Measurements from ENCODE around the gene LRRN2. TPM values are rescaled to one million over a fixed set of nuclear protein-coding genes. Genes with fewer than 3 reads are reported as not detected.

LRRN2 gene
- total and polyA plus RNA-seq, 9 of the 15 experiments (the other 6 are each of a cell fraction or from before 2014, with no cell fraction given) = 0.05 TPM; not detected in 8

DNA sequence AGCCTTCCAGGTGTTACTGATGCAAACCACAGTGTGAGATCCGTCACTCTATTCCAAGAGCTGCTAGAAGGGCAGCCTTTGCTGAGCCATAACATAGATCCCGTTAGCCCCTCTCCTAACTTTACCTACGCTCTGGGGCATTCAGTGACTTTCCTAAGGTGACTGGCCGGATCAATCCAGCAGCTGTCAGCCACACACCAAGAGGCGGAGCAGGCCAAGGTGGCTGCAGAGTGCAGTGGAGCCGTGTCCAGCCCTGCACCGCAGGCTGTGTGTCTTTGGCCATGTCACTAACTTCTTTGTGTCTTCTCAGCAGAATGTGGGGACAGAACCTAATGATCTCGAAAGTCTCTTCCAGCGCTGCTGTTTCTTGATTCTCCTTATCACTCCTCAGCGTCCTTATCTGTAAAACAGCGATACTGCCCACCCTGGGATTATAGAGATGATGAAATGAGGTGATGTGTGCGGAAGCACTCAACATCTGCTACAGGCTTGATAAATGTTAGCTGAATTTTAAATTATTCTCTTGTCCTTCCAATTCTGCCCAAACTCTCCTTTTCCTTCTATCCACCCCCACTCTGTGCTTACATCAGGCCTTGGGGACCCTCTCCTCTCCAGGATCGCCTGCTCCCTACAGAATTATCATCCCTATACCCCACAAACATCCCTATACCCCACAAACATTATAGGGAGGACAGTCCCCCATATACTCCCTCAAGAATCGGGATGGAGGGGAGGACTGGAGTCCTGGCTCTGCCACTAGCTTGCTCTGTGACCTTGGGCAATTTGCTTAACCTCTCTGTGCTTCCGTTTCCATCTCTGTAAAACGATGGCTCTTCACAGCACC is 25.8 kb upstream of the LRRN2 start (continued):
- TF ChIP-seq BHLHE40 (IDR thresholded peaks at IDR 0.05; ENCODE audit: low read length) (0 out of 2 replicates have a peak, but pooled peaks have one; percentile 15), ZNF12 (CRISPR knock-in tag; IDR thresholded peaks at IDR 0.05) (no peak), PML (IDR thresholded peaks at IDR 0.05; ENCODE audit: low read length) (peak; percentile 98), POLR2A (conservative IDR thresholded peaks at IDR 0.05) (no peak; the same call in 1 of the 2 replicates), RFX5 (IDR thresholded peaks at IDR 0.05; ENCODE audit: low read depth, low read length) (no peak), ZNF165 (CRISPR knock-in tag; IDR thresholded peaks at IDR 0.05; ENCODE audit: borderline replicate concordance) (no peak), ZNF282 (CRISPR knock-in tag; IDR thresholded peaks at IDR 0.05) (no peak), C11orf30 (IDR thresholded peaks at IDR 0.05; ENCODE audit: low read depth) (peak; percentile 94), GABPB2 (CRISPR knock-in tag; conservative IDR thresholded peaks at IDR 0.05) (no peak), FOXJ3 (CRISPR knock-in tag; IDR thresholded peaks at IDR 0.05) (no peak; the same call in 1 of the 2 replicates), ESRRB (CRISPR knock-in tag; IDR thresholded peaks at IDR 0.05; ENCODE audit: borderline replicate concordance) (no peak), ZNF24 (IDR thresholded peaks at IDR 0.05) (peak; percentile 84), KAT8 (IDR thresholded peaks at IDR 0.05; ENCODE audit: low read depth) (no peak), ZNF589 (CRISPR knock-in tag; IDR thresholded peaks at IDR 0.05; ENCODE audit: low read depth) (peak; percentile 95; the same call in 1 of the 2 replicates), NR1H2 (CRISPR knock-in tag; IDR thresholded peaks at IDR 0.05) (no peak), KAT7 (CRISPR knock-in tag; IDR thresholded peaks at IDR 0.05; ENCODE audit: borderline replicate concordance) (peak; percentile 74; the same call in 1 of the 2 replicates), XRCC3 (IDR thresholded peaks at IDR 0.05) (no peak), EGR1 (conservative IDR thresholded peaks at IDR 0.05) (peak; percentile 84)
- TF ChIP-seq, protein P1, sequence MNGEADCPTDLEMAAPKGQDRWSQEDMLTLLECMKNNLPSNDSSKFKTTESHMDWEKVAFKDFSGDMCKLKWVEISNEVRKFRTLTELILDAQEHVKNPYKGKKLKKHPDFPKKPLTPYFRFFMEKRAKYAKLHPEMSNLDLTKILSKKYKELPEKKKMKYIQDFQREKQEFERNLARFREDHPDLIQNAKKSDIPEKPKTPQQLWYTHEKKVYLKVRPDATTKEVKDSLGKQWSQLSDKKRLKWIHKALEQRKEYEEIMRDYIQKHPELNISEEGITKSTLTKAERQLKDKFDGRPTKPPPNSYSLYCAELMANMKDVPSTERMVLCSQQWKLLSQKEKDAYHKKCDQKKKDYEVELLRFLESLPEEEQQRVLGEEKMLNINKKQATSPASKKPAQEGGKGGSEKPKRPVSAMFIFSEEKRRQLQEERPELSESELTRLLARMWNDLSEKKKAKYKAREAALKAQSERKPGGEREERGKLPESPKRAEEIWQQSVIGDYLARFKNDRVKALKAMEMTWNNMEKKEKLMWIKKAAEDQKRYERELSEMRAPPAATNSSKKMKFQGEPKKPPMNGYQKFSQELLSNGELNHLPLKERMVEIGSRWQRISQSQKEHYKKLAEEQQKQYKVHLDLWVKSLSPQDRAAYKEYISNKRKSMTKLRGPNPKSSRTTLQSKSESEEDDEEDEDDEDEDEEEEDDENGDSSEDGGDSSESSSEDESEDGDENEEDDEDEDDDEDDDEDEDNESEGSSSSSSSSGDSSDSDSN (IDR thresholded peaks at IDR 0.05; ENCODE audit: borderline replicate concordance in 1 of 2, low read depth in 2 of 2, low read length in 2 of 2) = peak in 1 of 2 experiments; percentile 84; a peak in 2 of 4 replicates
- TF ChIP-seq, protein P2, sequence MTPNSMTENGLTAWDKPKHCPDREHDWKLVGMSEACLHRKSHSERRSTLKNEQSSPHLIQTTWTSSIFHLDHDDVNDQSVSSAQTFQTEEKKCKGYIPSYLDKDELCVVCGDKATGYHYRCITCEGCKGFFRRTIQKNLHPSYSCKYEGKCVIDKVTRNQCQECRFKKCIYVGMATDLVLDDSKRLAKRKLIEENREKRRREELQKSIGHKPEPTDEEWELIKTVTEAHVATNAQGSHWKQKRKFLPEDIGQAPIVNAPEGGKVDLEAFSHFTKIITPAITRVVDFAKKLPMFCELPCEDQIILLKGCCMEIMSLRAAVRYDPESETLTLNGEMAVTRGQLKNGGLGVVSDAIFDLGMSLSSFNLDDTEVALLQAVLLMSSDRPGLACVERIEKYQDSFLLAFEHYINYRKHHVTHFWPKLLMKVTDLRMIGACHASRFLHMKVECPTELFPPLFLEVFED (CRISPR knock-in tag; conservative IDR thresholded peaks at IDR 0.05) = no peak
- TF ChIP-seq, protein P3, sequence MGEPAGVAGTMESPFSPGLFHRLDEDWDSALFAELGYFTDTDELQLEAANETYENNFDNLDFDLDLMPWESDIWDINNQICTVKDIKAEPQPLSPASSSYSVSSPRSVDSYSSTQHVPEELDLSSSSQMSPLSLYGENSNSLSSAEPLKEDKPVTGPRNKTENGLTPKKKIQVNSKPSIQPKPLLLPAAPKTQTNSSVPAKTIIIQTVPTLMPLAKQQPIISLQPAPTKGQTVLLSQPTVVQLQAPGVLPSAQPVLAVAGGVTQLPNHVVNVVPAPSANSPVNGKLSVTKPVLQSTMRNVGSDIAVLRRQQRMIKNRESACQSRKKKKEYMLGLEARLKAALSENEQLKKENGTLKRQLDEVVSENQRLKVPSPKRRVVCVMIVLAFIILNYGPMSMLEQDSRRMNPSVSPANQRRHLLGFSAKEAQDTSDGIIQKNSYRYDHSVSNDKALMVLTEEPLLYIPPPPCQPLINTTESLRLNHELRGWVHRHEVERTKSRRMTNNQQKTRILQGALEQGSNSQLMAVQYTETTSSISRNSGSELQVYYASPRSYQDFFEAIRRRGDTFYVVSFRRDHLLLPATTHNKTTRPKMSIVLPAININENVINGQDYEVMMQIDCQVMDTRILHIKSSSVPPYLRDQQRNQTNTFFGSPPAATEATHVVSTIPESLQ (CRISPR knock-in tag; IDR thresholded peaks at IDR 0.05) = peak; percentile 49; the same call in 1 of the 2 replicates
- TF ChIP-seq, protein P4, sequence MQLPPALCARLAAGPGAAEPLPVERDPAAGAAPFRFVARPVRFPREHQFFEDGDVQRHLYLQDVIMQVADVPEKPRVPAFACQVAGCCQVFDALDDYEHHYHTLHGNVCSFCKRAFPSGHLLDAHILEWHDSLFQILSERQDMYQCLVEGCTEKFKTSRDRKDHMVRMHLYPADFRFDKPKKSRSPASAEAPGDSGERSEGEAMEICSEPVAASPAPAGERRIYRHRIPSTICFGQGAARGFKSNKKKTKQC (CRISPR knock-in tag; IDR thresholded peaks at IDR 0.05) = no peak

Data from K562 (cell line).